HEK293 (cell line): ENCODE results near the gene MLH3.
A peak's percentile ranks its signal among the peaks of the same experiment; 100 is the strongest.

ENCODE experiments used
- CTCF ChIA-PET: fragments of 350-600 bp; formaldehyde crosslinking; extraction: SDS; loops from one replicate; lab custom pipeline; 2021; ENCODE audit warnings: antibody characterized with exemption; lab: Yijun Ruan, JAX
- POLR2A ChIA-PET: fragments of 300-600 bp; formaldehyde crosslinking; extraction: SDS; loops from one replicate; lab custom pipeline; 2020; ENCODE audit warnings: antibody characterized with exemption, inconsistent platforms; lab: Yijun Ruan, JAX
- H3K27ac ChIP-seq: fragments of 200-500 bp; sonication (Bioruptor generic); 2 replicates; pipeline ENCODE4 v1.5.1; 2014; ENCODE audit warnings: low read depth, low read length, control low read depth, inconsistent platforms; ENCODE audit errors: extremely low read depth
- H3K36me3 ChIP-seq, 2 experiments: fragments of 200-500 bp in 1 of 2; sonication (Bioruptor generic) in 1 of 2; 1 replicate in 1 of 2; 2 replicates in 1 of 2; pipeline ENCODE4 v1.5.1; 2014 to 2017; ENCODE audit warnings: inconsistent platforms in 2 of 2, low read length in 2 of 2; ENCODE audit not compliant: control insufficient read depth in 2 of 2, insufficient read depth in 1 of 2
- H3K4me1 ChIP-seq: fragments of 200-500 bp; sonication (Bioruptor generic); 2 replicates; pipeline ENCODE4 v1.5.1; 2014; ENCODE audit warnings: mild to moderate bottlenecking, low read length, inconsistent platforms; ENCODE audit not compliant: control insufficient read depth, insufficient read depth
- H3K4me3 ChIP-seq: 2 replicates; pipeline ENCODE4 v1.5.1; 2011; ENCODE audit warnings: low read depth, mild to moderate bottlenecking, control low read depth, low read length, moderate library complexity
- H3K9me3 ChIP-seq: fragments of 200-500 bp; sonication (Bioruptor generic); 2 replicates; pipeline ENCODE4 v1.5.1; 2014; ENCODE audit warnings: low read depth, low read length, inconsistent platforms; ENCODE audit not compliant: control insufficient read depth, insufficient read depth
- IKZF3 ChIP-seq: fragments of 450-650 bp; IDR thresholded peaks from 2 replicates; pipeline ENCODE4 v1.5.0; 2018; ENCODE audit warnings: missing biosample characterization, mild to moderate bottlenecking, missing genetic modification characterization, moderate library complexity
- SCRT1 ChIP-seq: fragments of 450-650 bp; formaldehyde crosslinking; IDR thresholded peaks from 2 replicates; pipeline ENCODE4 v1.5.1; 2016; ENCODE audit warnings: missing biosample characterization, missing genetic modification characterization, borderline replicate concordance
- ZNF274 ChIP-seq, 2 experiments: fragments of 200-500 bp in 1 of 2; fragments of 450-650 bp in 1 of 2; sonication (Bioruptor generic) in 1 of 2; formaldehyde crosslinking in 1 of 2; IDR thresholded peaks; 2 replicates each; pipeline versions ENCODE4 v1.5.1 to v1.6.1; 2014 to 2016; ENCODE audit warnings: borderline replicate concordance in 1 of 2, inconsistent platforms in 1 of 2, low read length in 1 of 2, missing biosample characterization in 1 of 2, missing genetic modification characterization in 1 of 2
- ZNF292 ChIP-seq: fragments of 450-650 bp; formaldehyde crosslinking; IDR thresholded peaks from 2 replicates; pipeline ENCODE4 v1.5.1; 2016; ENCODE audit warnings: low read depth, missing biosample characterization, missing genetic modification characterization, borderline replicate concordance
- ZNF311 ChIP-seq: fragments of 450-650 bp; formaldehyde crosslinking; IDR thresholded peaks from 2 replicates; pipeline ENCODE4 v1.5.1; 2017; ENCODE audit warnings: missing biosample characterization, missing genetic modification characterization, borderline replicate concordance
- ZNF354C ChIP-seq: fragments of 450-650 bp; formaldehyde crosslinking; IDR thresholded peaks from 2 replicates; pipeline ENCODE4 v1.5.1; 2016; ENCODE audit warnings: missing biosample characterization, missing genetic modification characterization, low read depth, borderline replicate concordance
- ZNF510 ChIP-seq: fragments of 450-650 bp; formaldehyde crosslinking; IDR thresholded peaks from 2 replicates; pipeline ENCODE4 v1.5.1; 2018; ENCODE audit warnings: mild to moderate bottlenecking, missing genetic modification characterization, missing biosample characterization; ENCODE audit not compliant: insufficient replicate concordance
- ZNF514 ChIP-seq: fragments of 450-650 bp; formaldehyde crosslinking; IDR thresholded peaks from 2 replicates; pipeline ENCODE4 v1.5.1; 2016; ENCODE audit warnings: missing biosample characterization, missing genetic modification characterization
- ZNF654 ChIP-seq: fragments of 450-650 bp; formaldehyde crosslinking; IDR thresholded peaks from 2 replicates; pipeline ENCODE4 v1.5.1; 2016; ENCODE audit warnings: low read depth, missing biosample characterization, missing genetic modification characterization
- ZNF677 ChIP-seq: fragments of 450-650 bp; IDR thresholded peaks from 2 replicates; pipeline ENCODE4 v1.5.0; 2018; ENCODE audit warnings: missing biosample characterization, mild to moderate bottlenecking, missing genetic modification characterization, moderate library complexity
- ZSCAN16 ChIP-seq: fragments of 450-650 bp; formaldehyde crosslinking; IDR thresholded peaks from 2 replicates; pipeline ENCODE4 v1.5.1; 2016; ENCODE audit warnings: missing biosample characterization, missing genetic modification characterization
- TF ChIP-seq, protein P1 (sequence below): fragments of 450-650 bp; formaldehyde crosslinking; IDR thresholded peaks from 2 replicates; pipeline ENCODE4 v1.5.1; 2016; ENCODE audit warnings: missing biosample characterization, missing genetic modification characterization
- TF ChIP-seq, protein P2 (sequence below): fragments of 450-650 bp; formaldehyde crosslinking; IDR thresholded peaks from 2 replicates; pipeline ENCODE4 v1.5.1; 2016; ENCODE audit warnings: missing biosample characterization, missing genetic modification characterization

MLH3 gene

DNA sequence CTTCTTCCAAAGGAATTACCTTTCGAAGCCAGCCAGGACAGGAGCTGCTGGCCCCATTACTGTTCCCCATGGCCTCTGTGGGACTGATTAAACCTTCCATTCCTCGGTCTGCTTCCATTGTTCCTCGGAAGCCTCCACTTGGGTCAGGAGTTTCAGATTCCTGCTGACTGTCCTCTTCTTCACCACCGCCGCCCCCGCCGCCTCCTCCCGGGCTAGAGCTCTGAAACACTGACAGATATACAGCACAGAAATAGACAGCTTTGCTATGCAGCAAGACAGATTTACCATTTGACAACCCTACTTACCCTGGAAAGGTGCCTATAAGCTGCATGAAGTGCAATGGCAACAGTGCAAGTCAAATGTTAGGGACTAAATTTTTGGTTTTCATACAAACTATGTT is 40.0 kb upstream of the MLH3 start (continued):
- TF ChIP-seq ZNF274 (IDR thresholded peaks at IDR 0.05; ENCODE audit: low read length) (no peak), ZNF274 (tag by site-specific recombination; IDR thresholded peaks at IDR 0.05; ENCODE audit: borderline replicate concordance) (no peak)

DNA sequence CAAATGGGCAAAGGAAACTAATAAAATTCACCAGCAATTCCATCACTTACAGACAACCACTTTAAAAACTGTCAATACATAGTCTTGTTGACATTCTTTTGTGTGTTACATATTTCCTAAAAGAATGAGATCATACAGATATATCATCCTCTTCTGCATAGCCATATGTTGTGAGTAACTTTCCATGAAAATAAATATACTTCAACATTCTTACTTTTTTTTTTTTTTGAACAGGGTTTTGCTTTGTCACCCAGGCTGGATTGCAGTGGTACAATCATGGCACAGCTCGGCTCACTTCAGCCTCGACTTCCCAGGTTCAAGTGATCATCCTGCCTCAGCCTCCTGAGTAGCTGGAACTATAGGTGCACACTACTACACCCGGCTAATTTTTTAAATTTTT is 39.1 kb upstream of the MLH3 start:
- TF ChIP-seq ZNF292 (tag by site-specific recombination) (no peak), ZNF677 (no peak), ZNF354C (no peak)
- CTCF ChIA-PET, result interaction anchor here (1.2 to 7.5 kb wide), 4 partner anchors 16 to 230 kb away, joined by 3 to 86 read pairs (median 42); no protein-coding TSS in a partner anchor
- Histone ChIP-seq H3K27ac (no peak overlapping the region), H3K4me3 (no peak overlapping the region), H3K4me1 (no peaks in the 10 kb centered on the region), H3K9me3 (no peaks in the 10 kb centered on the region), H3K36me3 (peaks cover 63 to 75% of the 10 kb centered on the region in 2 experiments)
- POLR2A ChIA-PET, result interaction anchor here (0.6 kb wide), 1 partner anchor 167 kb away, joined by 3 read pairs; the partner anchor contains the start of gene RPS6KL1

DNA sequence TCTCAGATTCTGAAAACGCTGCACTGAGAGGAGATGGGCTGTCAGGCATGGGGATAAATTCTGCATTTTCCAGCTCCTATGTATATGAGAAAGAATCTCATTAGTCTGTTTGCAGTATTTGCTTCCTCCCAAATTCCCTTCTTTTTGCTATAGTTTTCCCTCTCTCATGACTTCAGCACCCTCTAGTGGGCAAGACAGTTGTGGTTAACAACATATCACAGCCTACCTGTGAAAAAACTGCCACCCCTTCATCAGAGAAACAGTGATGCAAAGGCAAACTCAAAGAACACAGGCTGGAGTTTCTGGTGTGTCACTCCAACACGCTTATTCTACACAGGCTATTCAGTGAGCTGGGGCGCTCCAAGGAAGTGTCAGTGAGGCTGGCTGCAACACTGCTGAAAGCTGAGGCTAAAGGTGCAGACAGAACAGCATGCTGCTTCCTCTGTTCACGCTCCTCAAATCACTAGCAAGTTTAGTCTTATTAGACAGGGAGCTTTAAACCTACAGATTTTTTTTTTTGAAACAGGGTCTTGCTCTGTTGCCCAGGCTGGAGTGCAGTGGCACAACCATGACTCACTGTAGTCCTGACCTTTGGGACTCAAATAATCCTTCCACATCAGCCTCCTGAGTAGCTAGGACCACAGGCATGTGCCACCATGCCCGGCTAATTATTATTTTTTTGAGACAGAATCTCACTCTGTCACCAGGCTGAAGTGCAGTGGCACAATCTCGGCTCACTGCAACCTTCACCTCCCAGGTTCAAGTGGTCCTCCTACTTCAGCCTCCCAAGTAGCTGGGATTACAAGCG is 37.5 kb upstream of the MLH3 start:
- Histone ChIP-seq H3K36me3 (peaks cover 63 to 75% of the 10 kb centered on the region in 2 experiments), H3K4me3 (no peak overlapping the region), H3K4me1 (no peaks in the 10 kb centered on the region), H3K27ac (no peak overlapping the region), H3K9me3 (no peaks in the 10 kb centered on the region)
- POLR2A ChIA-PET, result no interaction called here
- TF ChIP-seq ZNF654 (tag by site-specific recombination) (peak; percentile 88), ZNF311 (tag by site-specific recombination) (no peak)
- TF ChIP-seq, protein P1, sequence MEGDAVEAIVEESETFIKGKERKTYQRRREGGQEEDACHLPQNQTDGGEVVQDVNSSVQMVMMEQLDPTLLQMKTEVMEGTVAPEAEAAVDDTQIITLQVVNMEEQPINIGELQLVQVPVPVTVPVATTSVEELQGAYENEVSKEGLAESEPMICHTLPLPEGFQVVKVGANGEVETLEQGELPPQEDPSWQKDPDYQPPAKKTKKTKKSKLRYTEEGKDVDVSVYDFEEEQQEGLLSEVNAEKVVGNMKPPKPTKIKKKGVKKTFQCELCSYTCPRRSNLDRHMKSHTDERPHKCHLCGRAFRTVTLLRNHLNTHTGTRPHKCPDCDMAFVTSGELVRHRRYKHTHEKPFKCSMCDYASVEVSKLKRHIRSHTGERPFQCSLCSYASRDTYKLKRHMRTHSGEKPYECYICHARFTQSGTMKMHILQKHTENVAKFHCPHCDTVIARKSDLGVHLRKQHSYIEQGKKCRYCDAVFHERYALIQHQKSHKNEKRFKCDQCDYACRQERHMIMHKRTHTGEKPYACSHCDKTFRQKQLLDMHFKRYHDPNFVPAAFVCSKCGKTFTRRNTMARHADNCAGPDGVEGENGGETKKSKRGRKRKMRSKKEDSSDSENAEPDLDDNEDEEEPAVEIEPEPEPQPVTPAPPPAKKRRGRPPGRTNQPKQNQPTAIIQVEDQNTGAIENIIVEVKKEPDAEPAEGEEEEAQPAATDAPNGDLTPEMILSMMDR (tag by site-specific recombination), result peak; percentile 38; the same call in 1 of the 2 replicates
- CTCF ChIA-PET, result interaction anchor here (0.6 to 7.5 kb wide), 59 partner anchors 8 to 464 kb away, joined by 3 to 86 read pairs (median 4); partner anchors contain the start of genes ACYP1, RPS6KL1 and ZC2HC1C

DNA sequence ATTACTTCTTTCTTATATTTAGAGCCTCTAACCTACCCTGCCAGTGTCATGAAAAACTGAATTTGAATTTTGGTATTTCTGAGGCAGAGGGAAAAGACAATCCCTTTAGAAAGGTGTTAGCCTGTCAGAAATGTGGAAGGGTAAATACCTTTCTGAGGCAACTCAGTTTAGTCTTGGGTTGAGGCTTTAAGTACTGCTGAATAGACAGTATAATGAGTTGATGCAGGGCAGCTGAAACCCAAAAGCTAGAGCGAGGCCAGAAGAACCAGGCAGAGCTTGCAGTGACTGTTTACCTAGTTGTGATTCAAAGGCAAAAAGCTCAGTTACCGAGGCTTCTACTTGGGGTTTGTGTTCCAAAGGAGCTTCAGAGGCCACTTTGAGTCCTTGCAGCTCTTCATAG is 36.9 kb upstream of the MLH3 start:
- no peak for TF ChIP-seq ZSCAN16
- TF ChIP-seq ZNF514, result no peak
- no peak for TF ChIP-seq SCRT1 (tag by site-specific recombination)
- TF ChIP-seq ZNF274 (IDR thresholded peaks at IDR 0.05; ENCODE audit: low read length), result no peak
- no peak for TF ChIP-seq ZNF274 (tag by site-specific recombination; IDR thresholded peaks at IDR 0.05; ENCODE audit: borderline replicate concordance)
- TF ChIP-seq ZNF510 (tag by site-specific recombination), result no peak
- no peak for TF ChIP-seq IKZF3 (tag by site-specific recombination)
- TF ChIP-seq, protein P2, sequence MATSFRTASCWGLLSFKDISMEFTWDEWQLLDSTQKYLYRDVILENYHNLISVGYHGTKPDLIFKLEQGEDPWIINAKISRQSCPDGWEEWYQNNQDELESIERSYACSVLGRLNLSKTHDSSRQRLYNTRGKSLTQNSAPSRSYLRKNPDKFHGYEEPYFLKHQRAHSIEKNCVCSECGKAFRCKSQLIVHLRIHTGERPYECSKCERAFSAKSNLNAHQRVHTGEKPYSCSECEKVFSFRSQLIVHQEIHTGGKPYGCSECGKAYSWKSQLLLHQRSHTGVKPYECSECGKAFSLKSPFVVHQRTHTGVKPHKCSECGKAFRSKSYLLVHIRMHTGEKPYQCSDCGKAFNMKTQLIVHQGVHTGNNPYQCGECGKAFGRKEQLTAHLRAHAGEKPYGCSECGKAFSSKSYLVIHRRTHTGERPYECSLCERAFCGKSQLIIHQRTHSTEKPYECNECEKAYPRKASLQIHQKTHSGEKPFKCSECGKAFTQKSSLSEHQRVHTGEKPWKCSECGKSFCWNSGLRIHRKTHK (tag by site-specific recombination), result no peak
- POLR2A ChIA-PET, result no interaction called here
- peaks cover 58 to 77% of the 10 kb centered on the region in 2 experiments for H3K36me3 ChIP-seq
- H3K4me3 ChIP-seq, result no peak overlapping the region
- no peaks in the 10 kb centered on the region for H3K9me3 ChIP-seq
- CTCF ChIA-PET, result interaction anchor here (0.6 to 7.5 kb wide), 44 partner anchors 9 to 463 kb away, joined by 3 to 86 read pairs (median 5); partner anchors contain the start of genes ACYP1, RPS6KL1 and ZC2HC1C
- H3K27ac ChIP-seq, result no peak overlapping the region
- H3K4me1 ChIP-seq, result no peaks in the 10 kb centered on the region
